ENCODE results near the gene BAD.
A peak's percentile ranks its signal among the peaks of the same experiment; 100 is the strongest.

BAD gene

DNA sequence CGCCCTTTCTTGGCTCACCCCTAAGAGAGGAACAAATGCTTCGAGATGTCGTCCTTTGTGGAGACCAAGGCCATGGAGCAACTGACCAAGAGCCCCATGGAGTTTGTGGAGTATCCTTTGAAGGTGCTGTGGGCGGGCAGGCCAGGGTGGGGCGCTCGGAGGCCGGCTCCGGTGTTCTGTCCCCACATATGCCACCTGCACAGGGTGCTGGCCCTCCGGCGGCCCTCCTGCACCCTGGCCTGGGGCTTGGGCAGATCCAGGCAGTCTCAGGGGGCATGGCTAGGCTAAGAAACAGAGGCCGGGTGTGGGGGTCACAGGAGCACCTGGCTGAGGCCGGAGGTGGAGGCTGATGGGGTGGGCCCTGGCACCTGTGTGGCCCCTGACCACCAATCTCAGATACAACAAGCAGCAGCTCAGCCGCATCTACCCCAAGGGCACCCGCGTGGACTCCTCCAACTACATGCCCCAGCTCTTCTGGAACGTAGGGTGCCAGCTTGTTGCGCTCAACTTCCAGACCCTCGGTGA is 22.8 kb downstream of the BAD start:
- DNase-seq (ENCODE audit: low read depth in 1 of 2, low spot score in 1 of 2): no peak

DNA sequence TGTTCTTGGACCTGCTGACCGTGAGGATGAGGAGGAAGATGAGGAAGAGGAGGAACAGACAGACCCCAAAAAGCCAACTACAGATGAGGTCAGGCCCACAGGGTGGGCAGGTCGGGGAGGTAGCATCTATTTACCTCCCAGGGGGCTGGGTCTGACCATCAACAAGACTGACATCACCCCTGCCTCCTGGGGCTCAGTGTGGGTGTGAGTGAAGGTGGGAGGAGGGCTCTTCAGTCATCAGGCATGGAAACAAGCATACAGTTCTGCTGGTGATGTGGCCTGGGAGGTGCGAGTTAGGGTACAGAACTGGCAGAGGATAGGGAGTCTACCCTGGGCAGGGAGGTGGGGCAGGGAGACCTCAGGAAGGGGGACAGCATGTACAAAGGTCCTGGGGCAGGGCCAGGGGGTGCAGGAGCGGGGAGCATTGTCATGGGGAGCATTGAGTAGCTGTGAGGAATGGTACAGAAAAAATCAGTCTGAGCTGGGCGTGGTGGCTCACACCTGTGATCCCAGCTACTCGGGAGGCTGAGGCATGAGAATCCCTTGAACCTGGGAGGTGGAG is 24.2 kb downstream of the BAD start:
- DNase-seq (ENCODE audit: low read depth in 1 of 2, low spot score in 1 of 2): no peak

DNA sequence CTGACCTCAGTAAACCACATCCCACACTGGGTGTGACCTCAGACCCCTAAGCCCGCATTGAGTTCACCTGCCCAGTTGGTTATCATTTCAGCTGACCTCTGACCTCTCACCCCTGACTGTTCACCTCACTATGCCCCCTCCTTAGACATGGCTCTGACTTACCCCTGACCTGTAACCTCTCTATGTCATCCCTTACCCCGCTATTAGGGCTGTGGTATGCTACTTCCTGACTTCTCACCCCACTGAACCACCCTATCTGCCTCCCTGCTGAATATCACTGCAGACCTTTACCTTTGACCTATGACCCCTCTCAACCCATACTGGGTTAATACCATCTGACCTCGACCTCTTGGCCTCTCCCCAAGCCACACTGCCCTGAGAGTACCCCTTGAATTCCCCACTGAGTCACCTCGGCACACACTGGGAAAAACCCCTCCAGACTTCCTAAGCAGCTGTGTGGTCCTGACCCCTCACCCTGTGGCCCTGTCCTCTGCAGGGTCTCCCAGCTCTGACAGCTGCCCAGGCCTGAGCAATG is 24.9 kb downstream of the BAD start:
- no peak for DNase-seq (ENCODE audit: low read depth in 1 of 2, low spot score in 1 of 2)

DNA sequence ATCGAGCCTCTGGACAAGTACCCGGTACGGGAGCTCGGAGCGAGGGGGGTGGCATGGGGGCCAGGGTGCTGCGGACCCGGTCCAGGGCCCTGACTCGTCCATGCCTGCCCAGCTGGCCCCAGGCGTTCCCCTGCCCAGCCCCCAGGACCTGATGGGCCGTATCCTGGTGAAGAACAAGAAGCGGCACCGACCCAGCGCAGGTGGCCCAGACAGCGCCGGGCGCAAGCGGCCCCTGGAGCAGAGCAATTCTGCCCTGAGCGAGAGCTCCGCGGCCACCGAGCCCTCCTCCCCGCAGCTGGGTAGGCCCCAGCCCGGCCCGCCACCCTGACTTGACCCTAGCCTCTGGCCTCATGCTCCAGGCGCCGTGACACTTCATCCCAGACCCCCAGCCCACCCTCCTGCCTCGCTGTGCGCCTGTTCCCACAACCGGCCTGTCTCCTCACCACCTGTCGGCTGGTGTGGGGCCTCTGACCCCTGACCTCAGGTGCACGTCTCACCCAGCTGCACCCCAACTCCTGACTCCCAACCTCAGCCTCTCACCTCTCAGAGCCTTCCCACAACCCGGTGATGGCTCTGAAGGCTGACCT is 25.4 kb downstream of the BAD start:
- DNase-seq (ENCODE audit: low read depth in 1 of 2, low spot score in 1 of 2): no peak

DNA sequence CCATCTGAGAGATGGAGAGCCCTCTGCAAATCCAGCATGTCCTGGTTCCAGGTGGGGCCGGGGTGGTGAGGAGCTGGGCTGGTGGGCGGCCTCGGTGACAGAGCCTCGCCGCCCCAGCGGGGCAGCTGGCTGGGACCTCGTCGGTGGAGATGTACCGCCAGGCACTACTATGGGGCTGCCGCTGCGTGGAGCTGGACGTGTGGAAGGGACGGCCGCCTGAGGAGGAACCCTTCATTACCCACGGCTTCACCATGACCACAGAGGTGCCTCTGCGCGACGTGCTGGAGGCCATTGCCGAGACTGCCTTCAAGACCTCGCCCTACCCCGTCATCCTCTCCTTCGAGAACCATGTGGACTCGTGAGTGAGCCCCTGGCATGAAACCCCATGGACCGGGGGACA is 26.1 kb downstream of the BAD start:
- DNase-seq (ENCODE audit: low read depth in 1 of 2, low spot score in 1 of 2): no peak

DNA sequence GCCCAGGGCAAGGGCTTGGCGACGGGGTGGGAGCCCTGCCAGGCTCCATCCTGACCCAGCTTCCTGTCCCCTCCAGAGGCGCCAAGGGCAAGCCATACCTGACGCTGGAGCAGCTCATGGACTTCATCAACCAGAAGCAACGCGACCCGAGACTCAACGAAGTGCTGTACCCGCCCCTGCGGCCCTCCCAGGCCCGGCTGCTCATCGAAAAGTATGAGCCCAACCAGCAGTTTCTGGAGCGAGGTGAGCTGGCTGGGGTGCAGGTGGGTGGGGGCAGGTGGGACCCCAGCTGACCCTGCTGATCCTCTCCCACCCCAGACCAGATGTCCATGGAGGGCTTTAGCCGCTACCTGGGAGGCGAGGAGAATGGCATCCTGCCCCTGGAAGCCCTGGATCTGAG is 28.2 kb downstream of the BAD start:
- DNase-seq (ENCODE audit: low read depth in 1 of 2, low spot score in 1 of 2): no peak

DNA sequence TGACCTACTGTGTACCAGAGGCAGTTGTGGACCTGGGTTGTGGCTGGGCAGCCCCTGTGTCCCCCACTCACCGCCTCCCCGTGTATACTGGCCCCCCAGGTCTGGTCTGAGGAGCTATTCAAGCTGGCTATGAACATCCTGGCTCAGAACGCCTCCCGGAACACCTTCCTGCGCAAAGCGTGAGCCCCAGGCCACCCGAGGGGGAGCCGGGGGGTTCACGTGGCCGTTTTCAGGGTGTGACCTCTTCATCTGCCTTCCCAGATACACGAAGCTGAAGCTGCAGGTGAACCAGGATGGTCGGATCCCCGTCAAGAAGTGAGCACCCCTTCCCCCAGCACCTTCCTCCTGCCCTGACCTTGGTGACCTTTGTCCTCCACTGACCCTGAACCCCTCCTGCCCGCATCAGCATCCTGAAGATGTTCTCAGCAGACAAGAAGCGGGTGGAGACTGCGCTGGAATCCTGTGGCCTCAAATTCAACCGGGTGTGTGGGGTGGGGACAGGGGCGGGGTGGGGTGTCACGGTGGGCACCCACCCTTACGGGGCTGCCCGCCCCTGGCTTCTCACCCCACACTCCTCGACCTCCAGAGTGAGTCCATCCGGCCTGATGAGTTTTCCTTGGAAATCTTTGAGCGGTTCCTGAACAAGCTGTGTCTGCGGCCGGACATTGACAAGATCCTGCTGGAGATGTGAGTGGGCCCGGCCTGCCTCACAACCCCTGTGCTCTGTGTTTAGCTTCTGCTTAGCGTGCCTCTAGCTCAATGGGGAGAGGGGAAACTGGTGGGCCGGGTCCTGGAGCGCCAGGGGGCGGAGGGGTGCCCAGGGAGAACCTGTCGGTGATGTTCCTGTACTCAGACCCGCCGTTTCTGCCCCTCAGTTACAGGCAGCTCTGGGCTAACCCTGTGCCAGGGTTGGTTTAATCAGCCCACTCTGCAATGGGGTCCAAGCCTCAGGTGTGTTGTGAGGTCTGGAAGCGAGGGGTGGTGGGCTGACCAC is 29.0 kb downstream of the BAD start:
- DNase-seq (ENCODE audit: low read depth in 1 of 2, low spot score in 1 of 2): no peak

DNA sequence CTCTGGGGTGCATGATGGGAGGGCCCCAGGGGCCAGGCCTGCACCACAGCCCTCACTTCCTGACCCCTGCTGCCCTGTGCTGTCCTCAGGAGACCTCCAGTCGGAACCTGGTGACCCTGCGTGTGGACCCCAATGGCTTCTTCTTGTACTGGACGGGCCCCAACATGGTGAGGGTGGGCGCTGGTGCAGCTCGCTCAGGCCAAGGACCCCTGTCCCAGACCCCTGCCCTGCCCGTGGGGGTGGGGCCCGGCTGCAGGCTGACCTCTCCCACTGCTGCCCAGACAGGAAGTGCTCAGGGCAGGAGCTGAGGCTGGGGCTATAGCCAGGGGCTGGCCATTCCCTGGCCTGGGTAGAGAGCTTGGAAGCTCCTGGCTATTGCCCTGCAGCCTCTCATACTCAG is 30.1 kb downstream of the BAD start:
- DNase-seq (ENCODE audit: low read depth in 1 of 2, low spot score in 1 of 2): no peak

DNA sequence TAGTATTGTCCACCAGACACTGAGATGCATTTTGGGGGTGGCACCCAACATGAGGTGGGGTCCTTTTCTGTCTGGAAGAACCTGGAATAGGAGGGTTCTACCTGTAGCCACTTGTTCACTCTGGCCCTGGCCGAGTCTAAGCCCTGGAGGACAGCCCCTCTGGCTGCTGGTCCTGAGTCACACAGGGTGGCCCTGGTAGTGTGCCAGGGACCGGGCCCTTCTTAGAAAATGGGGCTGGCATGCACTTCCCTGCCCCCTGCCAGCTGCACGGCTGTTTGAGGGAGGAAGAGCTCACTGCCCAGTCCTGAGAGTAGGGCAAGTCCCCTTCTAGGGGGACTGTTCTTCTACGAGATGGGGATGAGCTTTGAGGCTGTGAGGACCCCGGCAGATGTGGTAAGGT is 31.0 kb downstream of the BAD start:
- no peak for DNase-seq (ENCODE audit: low read depth in 1 of 2, low spot score in 1 of 2)

DNA sequence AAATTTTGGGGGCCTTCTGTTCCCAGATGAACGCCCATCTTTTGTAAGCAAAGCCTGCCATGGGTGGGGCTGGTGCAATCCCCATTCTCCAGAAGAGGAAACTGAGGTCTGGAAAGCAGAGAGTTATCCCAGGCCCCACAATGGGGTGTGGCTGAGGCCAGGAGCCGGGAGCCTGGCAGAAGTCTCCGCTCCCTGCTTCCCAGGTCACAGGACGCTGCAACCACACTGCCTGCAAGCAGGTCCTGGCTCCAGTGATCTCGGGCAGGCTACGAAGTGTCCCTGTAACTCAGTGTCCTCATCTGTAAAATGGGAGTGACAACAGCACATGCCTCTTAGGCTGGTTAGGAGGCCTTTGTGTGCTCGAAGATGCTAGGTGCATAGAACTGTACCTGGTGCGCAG is 31.4 kb downstream of the BAD start:
- DNase-seq (ENCODE audit: low read depth in 1 of 2, low spot score in 1 of 2): no peak

DNA sequence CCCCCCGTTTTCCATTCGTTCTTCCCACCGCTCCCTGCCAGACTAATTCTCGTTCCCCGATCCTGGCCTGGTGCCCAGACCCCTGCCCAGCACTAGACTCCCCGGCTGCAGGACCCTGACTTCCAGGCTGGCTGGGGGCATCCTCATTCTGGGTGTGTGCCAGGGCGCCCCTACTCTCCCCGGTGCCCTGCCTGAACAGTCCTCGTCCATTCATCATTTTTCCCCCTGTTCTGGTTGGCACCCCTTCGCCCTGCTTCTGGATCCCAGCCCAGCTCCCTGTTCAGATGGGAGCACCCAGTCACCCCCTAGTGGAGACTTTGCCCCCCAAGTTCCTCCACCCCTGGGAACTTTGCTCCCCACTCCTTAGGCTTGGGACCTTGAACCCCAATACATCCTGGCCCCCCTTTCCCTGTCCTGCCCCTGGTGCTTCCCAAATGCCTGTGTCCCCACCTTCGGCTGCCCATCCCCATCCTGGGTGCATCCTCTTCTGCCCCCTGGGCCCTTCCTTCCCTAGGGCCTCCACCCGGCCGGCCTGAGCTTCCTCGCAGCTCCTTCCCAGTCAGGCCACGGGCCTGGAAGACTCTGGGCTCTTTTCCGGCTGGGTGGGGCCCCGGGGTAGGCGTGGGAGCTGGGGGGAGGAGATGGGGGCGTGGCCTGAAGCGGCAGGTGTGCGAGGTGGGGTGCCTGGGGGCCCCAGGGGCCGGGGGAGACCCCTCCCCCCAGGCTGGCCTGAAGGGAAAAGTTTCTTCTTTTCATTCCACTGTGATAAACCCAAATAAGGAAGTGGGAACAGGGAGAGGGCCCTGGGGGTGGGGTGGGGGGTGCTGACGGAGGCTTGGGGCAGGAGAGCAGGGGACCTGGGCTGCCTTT is 32.2 kb downstream of the BAD start:
- no peak for DNase-seq (ENCODE audit: low read depth in 1 of 2, low spot score in 1 of 2)

DNA sequence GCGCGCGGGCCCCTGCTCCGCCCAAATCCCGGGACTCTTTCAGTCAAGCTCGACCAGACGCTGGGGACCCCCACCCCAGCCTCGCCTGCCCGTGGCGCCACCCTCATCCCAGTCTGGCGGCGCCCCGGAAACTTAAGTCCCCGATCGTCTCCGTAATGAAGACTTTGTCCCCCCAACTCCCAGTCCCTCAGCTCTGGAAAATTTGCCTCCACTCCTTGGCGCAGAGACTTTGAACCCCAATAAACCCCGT is 32.8 kb downstream of the BAD start:
- no peak for DNase-seq (ENCODE audit: low read depth in 1 of 2, low spot score in 1 of 2)

DNA sequence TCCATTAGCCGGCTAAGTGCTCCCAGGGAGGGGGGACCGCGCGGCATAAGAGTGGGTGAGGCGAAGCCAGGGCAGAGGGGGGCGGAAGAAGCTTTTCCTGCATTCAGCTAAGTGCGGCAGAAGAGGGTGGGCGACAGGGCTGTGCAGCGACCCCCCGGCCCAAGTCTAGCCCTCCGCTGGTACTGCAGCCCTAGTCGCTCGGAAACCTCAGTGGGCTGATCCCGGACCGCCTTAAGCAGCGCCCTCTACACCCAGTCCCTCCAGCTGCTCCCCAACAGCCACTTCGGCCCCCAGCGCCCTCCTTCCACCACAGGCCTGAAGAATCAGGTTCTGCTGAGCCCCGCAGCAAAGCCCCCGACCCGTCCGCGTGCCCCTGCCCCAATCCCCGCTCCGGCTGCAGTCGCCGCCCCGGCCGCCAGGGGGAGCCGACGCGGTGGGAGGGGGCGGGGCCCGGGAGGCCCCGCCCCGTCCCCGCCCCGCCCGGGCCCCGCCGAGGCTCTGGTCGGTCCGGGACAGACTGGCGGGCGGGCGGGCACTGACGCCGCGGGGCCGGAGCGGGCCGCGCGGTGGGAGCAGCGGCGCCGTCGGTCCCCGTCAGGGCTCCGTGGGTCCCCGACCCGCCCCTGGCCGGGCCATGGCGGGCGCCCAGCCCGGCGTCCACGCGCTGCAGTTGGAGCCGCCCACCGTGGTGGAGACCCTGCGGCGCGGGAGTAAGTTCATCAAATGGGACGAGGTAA is 33.3 kb downstream of the BAD start, which contains the start of gene PLCB3:
Gene PLCB3, plus strand, starts transcription at position 515 of the 737 bp plus-strand sequence. Its CDS starts 120 bp downstream, at position 635.
- peak; percentile 42 to 63 for DNase-seq (ENCODE audit: low read depth in 1 of 2, low spot score in 1 of 2)

DNA sequence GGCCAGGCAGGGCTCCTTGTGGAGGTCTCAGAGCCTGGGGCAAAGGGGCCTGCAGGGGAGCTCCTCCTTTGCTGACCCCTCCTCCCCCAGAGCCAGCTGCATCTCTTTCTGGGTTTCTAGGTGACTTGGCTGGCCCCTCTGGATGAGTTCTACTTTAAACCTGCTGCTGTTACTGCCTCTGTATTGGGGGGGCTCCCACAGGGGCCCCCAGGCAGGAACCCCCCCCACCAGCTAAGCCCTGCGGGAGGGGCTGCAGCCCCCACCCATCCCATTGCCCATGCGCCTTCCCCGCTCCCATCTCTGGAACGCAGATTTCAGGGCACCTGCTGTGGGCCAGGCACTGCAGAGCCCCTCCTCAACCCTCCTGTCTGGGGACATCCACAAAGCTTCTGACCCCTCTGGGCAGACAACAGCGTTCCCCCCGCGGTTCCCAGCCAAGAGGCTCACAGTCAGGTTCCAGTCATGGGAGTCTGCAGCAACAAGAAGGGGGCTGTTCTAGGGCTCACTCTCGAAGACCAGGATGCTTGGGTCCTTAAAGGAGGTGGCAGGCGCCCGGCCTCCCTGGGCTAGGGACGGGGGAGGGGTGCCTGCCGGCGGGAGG is 34.0 kb downstream of the BAD start:
- DNase-seq (ENCODE audit: low read depth in 1 of 2, low spot score in 1 of 2): no peak

DNA sequence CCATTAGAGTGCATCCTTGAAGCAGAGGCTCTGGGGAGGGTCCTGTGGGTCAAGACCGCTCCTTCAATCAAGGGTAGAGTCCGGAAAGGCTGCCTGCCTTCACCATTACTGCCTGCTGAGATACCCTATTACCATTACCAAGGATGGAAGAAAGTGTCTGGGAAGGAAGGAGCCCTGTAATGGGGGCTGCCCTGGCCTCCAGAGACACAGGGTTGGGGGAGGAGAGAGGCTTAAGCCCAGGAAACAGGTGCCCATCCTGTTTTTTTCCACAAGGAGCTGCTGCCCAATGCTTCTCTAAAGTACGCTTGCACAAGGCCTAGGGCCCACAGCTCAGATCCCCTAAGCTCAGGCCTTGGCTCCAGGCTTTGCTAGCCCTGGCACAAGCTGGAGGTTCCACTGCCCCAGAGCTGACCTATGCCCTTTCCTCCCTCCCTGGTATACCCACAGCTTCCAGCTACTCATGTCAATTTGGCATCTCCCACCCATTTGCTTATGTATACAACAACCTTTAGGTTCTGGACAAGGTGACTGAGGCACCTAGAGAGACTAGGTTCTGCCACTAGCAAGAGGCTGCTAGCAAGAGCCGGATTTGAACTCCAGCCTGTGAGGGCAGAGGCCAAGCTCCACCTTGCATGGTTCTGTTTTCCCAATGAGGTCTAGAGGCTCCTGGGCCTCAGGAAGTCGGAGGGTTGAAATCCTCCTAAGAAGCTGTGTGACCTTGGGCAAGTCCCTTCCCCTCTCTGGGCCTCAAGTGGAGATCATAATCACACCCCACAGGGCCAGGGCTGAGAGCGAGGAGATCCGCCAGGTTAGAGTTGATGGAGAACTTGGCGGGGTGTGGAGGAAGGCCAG is 34.7 kb downstream of the BAD start:
- DNase-seq (ENCODE audit: low read depth in 1 of 2, low spot score in 1 of 2): no peak

DNA sequence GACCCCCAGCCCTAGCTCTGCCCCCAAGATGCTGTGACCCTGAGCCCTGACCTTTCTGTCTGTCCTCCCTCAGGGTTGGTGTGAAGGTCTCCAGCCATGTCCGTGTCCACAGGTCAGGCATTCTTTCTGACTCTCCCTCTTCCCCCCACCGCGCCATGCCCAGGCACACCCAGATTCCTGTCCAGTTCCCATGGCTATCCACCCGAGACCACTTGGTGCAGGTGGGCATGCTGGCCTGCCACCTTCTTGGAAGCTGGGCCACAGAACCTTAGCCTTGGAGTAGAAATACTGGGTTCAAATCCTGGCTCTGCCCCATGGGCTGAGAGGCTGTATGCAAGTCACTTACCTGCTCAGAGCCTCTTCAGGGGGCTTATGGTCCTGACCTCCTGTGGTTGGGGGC is 35.4 kb downstream of the BAD start:
- no peak for DNase-seq (ENCODE audit: low read depth in 1 of 2, low spot score in 1 of 2)

DNA sequence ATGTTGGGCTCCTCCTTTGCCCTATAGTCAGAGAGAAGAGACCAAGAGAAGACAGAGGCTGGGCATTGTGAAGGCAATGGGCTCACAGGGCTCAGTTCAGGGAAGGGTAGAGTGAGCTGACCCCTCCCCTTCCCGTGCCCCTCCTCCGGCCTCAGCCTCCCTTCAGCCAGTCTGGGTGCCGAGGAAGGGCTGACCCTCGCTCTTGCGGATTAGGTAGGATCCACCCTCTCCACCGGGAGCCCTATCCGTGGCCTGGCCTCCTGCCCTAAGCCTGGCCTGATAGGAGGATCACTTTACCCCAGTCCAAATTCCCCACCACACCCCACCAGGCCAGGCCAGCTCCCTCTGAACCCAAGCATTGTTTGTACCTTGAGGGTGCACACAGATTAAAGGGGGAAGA is 35.9 kb downstream of the BAD start:
- no peak for DNase-seq (ENCODE audit: low read depth in 1 of 2, low spot score in 1 of 2)

DNA sequence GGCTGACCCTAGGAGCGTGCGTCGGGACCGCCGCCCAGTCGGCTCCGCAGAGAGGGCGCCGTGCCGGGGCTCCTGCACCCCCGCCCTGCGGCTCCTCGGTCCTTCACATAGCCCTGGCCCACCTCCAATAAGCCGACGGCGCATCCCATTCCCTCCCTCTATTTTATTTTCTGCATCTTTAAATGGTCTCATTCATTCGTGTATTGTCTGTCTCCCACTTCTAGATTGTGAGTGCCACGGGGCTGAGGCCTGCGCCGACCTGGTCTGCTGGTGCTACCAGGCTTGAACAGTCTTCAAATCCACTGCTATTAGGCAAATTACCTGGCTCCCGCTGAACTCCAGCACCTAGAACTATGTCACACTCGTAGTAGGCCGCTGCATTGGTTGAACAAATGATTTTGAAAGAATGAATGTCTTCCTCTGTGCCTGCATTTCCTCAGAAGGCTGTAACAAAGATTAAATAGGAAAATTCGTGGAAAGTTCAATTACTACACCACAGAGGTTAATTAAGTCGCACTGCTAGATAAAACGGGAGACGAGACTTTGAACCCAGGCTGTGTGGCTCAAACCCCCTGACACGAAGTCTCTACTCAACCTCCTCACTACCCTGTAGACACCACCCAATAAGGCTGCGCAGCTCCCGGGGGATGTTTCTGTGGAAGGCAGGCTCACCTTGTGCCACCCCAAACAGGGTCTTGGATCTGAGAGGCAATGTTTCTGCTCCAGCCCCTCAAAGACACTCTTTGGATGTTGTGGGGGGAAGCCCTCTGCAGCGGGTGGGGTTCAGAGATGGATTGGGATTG is 36.5 kb downstream of the BAD start:
- DNase-seq (ENCODE audit: low read depth in 1 of 2, low spot score in 1 of 2): no peak

All from activated T-helper 1 cell treated with anti-CD3 and anti-CD28 coated beads, Interleukin-2, amount 50 U/mL, for 16 hours (primary cell).